Umbilical cord (tissue), 2 donors: ENCODE data around the gene EPC2. TPM values are rescaled to one million over a fixed set of nuclear protein-coding genes. Genes with fewer than 3 reads are reported as not detected.

Source experiments
- DNase-seq: peaks from one replicate; pipeline ENCODE4 v3.0.0-alpha.2; 2015; ENCODE audit warnings: low spot score
- total RNA-seq: library from RNA; depleted of rRNA; stranded (reverse); fragments of >200 nt; gene quantifications from one replicate; pipeline ENCODE4 v1.2.3, GENCODE V29; 2014; ENCODE audit warnings: low replicate concordance; ENCODE audit not compliant: insufficient read depth

EPC2 gene
- total RNA-seq, 1 donor from 2014 or later: 38.8 TPM

DNA sequence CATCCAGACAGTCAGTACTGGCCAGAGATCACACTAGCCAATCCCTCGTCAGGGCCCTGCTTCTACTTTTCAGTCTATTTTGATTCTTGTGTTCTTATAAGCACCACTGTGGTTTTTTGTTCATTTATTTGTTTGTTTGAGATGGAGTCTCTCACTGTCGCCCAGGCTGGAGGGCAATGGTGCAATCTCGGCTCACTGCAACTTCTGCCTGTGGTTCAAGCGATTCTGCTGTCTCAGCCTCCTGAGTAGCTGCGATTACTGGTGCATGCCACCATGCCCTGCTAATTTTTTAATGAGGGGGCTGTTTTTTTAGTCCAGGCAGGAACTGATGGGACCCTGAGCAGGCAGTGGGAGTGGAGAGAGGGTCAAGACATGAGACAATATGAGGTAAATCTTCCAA, 165.5 kb downstream of the EPC2 start:
- no peak for DNase-seq

- DNase-seq: peak; percentile 4
These were observed 167.8 kb downstream of the EPC2 start for GRCh38 chr2:148812306-148812705.

DNA sequence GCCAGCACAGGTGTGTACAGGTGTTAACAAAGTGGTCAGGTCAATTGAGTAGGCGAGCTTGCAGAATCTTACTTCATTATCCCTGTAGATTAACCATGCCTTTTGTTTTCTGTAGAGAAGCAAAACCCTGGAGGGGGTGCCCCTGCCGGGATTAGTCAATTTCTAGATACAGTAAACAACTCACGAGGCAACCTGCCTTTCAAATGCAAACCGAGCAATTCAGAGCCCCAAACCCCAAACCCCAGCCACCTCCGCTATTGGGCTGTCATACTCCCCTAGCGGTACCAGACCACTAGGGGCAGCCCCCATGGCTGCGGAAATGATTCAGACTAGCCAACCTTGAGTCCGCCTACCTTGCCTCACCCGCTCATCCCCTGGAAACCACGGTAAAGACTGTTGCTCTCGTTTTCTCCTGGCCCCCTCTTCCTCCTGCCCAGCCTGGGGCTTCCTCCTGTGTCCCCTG, 169.1 kb downstream of the EPC2 start:
- DNase-seq: no peak

DNA sequence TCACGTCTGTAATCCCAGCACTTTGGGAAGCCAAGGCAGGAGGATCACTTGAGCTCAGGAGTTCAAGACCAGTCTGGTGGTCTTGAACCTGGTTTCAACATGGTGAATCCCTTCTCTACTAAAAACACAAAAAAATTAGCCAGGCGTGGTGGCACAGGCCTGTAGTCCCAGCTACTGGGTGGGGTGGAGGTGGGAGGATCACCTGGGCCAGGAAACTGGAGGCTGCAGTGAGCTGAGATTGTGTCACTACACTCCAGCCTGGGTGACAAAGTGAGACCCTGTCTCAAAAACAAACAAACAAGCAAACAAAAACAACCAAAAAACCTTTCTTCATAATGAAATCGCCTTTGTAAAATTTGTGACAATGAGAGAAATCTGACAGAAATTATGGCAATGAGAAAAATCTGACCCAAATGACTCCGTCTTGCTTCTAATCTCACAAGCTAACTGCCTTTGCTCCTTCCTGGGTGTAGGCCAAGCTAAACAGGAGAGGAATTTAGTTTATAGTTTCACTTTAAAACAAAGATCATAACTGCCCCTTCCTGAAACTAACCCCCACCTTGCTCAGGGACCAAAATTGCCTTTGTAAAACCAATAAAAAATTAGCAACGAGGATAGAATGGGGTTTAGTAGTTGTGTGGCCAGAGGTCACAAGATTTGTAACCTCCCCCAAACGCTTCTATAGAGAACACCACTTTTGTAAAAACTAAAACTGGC, 169.8 kb downstream of the EPC2 start:
- peak; percentile 40 for DNase-seq

DNA sequence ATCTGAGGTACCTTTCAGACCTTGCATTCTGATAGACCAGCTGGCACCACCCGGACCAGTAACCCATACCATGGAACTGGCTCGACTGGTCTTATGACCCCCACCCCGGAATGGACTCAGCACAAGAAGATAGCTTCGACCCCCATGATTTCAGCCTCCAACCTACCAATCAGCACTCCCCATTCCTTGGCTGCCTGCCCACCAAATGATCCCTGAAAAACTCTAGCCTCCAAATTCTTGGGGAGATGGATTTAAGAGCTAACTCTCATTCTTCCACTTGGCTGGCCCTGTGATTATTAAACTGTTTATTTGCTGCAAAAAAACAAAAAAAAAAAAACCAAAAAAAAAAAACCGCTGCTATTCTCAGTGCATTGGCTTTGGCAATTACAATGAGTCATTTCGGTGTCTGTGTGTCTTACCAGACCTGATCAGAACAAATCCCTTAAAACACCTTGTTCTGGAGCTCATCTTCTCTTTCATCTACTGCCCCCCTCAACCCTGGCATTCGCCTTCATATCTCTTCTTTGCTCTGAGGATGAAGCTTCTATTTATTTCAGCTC, 170.4 kb downstream of the EPC2 start:
- no peak for DNase-seq

DNA sequence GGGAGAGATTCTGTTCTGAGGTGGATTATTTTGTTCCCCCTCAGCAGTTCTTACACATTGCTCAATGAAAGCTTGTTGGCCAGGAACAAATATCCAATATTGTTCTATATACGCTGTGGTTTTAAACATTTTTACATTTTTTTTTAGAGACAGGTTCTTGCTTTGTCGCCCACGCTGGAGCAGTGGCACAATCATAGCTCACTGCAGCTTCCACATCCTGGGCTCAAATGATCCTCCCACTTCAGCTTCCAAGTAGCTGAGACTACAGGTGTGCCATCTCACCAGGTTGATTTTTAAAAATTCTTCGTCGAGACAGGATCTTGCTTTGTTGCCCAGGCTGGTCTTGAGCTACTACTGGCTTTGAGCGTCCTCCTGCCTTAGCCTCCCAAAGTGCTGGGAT, 171.6 kb downstream of the EPC2 start:
- DNase-seq: no peak

- DNase-seq: peak; percentile 68
These were observed 172.7 kb downstream of the EPC2 start for GRCh38 chr2:148817210-148817708.

DNA sequence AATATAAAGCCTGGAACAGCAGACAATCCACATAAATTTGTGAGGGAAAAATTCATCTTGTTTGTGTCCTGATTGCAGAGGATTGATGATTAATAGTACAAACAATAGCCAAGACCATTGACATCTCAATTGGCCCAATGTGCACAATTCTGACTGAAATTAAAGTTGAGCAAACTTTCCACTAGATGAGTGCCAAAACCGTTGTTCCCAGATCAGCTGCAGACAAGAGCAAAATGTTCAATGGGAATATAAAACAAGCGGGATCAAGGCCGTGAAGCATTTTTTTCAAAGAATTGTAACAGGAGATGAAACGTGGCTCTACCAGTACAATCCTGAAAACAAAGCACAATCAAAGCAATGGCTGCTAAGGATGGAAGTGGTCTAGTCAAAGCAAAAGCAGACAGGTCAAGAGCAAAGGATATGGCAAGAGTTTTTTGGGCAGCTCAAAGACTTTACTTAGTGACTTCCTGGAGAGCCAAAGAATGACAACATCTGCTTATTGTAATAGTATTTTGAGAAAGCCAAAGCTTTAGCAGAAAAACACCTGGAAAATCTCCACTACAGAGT, 174.6 kb downstream of the EPC2 start:
- no peak for DNase-seq

DNA sequence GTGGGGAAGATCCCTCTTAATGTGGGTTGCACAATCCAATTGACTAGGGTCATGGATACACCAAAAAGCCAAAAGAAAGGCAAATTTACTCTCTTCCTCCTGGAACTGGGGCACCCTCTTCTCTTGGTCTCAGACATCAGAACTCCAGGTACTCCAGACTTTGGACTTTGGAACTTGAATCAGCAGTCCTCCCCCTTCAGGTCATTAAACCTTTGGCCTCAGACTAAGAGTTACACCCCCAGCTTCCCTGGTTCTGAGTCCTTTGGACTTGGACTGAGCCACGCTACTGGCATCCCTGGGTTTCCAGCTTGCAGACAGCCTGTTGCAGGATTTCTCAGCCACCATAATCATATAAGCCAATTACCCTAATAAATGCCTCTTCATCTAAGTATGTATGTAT, 179.6 kb downstream of the EPC2 start:
- DNase-seq: no peak

DNA sequence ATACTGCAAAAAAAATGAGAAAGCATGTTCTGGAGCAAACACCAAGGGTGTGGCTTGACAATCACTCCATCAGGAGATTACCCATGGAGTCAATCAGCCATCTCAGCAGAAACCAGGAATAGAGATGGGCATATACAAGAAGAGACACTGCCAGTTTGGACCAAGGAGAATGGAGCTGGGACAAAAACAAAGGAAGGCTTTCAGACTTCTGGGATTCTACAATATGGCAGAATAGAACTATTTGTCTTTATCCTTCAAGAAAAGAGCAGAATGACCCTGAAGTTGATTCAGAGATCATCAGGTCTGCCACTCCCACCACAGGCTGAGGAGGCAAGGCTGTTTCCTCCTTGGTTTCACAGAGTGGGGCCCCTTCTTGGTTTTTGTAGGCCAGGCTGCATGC, 182.2 kb downstream of the EPC2 start:
- no peak for DNase-seq

DNA sequence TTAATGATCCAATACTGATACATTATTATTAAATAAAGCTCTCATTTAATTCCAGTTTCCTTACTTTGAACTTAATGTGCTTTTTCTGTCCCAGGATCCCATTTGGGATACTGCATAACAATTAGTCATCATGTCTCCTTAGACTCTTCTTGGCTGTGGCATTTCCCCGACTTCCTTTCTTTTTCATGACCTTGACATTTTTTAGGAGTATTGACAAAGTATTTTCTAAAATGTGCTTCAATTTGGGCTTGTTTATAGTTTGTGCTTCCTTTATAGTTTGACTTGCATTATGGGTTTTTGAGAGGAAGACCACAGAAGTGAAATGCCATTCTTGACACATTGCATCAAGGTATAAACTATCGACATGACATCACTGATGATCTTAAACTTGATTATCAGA, 184.4 kb downstream of the EPC2 start:
- no peak for DNase-seq

- no peak for DNase-seq
These were observed 185.1 kb downstream of the EPC2 start for GRCh38 chr2:148829618-148830017.

- no peak for DNase-seq
These were observed 188.1 kb downstream of the EPC2 start for GRCh38 chr2:148832637-148833036.

Other genes starting within 250 kb of the EPC2 start
- 4.3 TPM for gene KIF5C, start 230.5 kb downstream of the EPC2 start, total RNA-seq